ENCODE measurements around the gene PTAFR.

Gene PTAFR

GRCh38 chr1:28114844-28115243 lies 61.6 kb downstream of the PTAFR start:
- no peak for DNase-seq

GRCh38 chr1:28113242-28113572 lies 63.3 kb downstream of the PTAFR start:
- no peak for DNase-seq

GRCh38 chr1:28112388-28113241 lies 63.9 kb downstream of the PTAFR start:
- no peak for DNase-seq

- no peak for DNase-seq
These were observed 65.3 kb downstream of the PTAFR start for GRCh38 chr1:28111157-28111556.

- DNase-seq = no peak
These were observed 65.9 kb downstream of the PTAFR start for GRCh38 chr1:28110555-28110954.

- DNase-seq = no peak
These were observed 66.9 kb downstream of the PTAFR start for GRCh38 chr1:28109639-28110038.

- no peak for DNase-seq
These were observed 68.5 kb downstream of the PTAFR start for GRCh38 chr1:28108001-28108400.

- DNase-seq = peak; percentile 42
These were observed 71.5 kb downstream of the PTAFR start for GRCh38 chr1:28104866-28105467.

GRCh38 chr1:28102189-28102588 lies 74.3 kb downstream of the PTAFR start:
- no peak for DNase-seq

- DNase-seq = peak; percentile 52
These were observed 77.3 kb downstream of the PTAFR start for GRCh38 chr1:28099050-28099769.

All from activated CD8-positive, alpha-beta memory T cell treated with anti-CD3 and anti-CD28 coated beads for 24 hours (primary cell).